Measurements from ENCODE around the gene TUBG2.

- TF ChIP-seq POLR2A (IDR thresholded peaks at IDR 0.05) (no peak), CTCF (IDR thresholded peaks at IDR 0.05) (peak in 2 of 3 donors; percentile 12 to 37)
These were observed 40.5 kb upstream of the TUBG2 start for GRCh38 chr17:42618442-42619150.

Measured in breast epithelium (tissue), 3 donors.